Stimulated activated CD4-positive, alpha-beta T cell treated with anti-CD3 and anti-CD28 coated beads, TNF-alpha, amount 100 ng/mL, for 24 hours (primary cell): ENCODE data around the gene C12orf57.
A peak's percentile ranks its signal among the peaks of the same experiment; 100 is the strongest.

ENCODE experiments used
- DNase-seq, 3 experiments: peaks; one replicate each; pipeline ENCODE4 v3.0.0-alpha.2; 2020; ENCODE audit warnings: low read depth in 3 of 3

Gene C12orf57

DNA sequence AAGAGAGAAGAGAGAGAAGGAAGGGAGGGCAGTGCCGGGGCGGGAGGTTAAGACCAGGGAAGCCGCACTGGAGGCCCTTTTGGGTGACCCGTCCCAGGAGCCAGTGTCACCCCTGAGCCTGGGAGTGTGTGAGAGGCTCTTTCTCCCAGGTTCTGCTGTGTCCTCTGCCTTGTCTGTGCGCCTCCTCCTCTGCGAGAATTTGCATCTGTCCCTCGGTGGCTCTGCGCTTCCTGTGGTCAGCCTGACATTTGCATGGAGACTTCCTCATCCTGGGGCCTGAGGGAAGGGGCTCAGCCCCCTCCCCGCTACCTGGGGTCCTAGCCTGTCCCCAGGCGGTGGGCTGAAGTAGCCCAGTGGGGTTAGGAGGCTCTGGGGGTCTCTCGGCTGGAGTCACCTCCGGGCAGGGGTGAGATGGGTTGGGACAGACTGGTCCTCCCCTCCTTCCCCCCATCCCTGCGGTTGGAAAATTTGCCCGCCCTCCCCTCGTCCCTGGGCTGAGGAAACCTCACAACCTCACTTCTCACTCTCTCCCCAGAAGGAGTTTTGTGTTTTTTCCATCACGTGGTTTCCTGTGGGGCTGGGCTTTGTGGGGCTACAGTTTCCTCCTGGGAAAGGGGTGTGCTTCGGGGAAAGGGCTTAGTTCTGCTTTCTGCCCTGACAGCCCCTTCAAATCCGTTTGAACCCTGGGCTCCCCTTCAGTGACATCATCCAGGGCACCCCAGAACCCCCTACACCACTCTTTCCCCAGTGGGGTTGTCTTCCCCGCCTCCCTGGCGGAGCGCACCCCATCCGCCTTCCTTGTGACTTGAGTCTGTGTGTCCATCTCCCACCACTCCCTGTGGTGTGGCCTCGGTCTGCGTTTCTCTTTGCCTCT is 9.9 kb downstream of the C12orf57 start:
- DNase-seq: peak; percentile 70 to 86 (median 72)

- no peak for DNase-seq
Observed at GRCh38 chr12:6954316-6955107, 10.7 kb downstream of the C12orf57 start.

GRCh38 chr12:6955108-6956020 is 11.5 kb downstream of the C12orf57 start:
- DNase-seq: no peak

DNA sequence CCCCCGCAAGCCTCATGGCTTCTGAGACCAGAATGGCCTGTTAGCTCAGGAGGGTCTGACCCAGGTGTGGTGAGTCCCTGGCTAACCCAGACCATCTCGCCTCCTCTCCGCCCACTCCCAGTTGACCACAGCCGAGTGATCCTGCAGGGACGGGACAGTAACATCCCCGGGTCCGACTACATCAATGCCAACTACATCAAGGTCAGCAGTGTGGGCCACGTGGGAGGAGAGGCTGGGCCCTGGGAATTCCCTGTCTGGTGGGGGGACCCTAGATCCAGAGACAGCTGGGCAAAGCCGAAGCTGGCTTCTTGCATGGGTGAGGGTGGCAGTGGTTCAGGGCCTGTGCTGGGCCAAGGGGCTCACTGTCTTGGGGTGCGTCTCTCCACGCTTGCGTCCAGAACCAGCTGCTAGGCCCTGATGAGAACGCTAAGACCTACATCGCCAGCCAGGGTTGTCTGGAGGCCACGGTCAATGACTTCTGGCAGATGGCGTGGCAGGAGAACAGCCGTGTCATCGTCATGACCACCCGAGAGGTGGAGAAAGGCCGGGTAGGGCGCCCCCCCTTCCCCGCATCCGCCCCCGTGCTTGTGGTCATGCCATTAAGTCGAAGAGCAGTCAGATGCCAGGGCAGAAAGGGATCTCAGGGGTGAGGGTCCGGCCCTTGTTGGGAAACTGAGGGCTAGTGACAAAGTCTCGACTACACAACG is 12.4 kb downstream of the C12orf57 start:
- DNase-seq: no peak

- no peak for DNase-seq
Observed at GRCh38 chr12:6957151-6957701, 13.4 kb downstream of the C12orf57 start.

- DNase-seq: no peak
Observed at GRCh38 chr12:6957741-6958608, 14.2 kb downstream of the C12orf57 start.

DNA sequence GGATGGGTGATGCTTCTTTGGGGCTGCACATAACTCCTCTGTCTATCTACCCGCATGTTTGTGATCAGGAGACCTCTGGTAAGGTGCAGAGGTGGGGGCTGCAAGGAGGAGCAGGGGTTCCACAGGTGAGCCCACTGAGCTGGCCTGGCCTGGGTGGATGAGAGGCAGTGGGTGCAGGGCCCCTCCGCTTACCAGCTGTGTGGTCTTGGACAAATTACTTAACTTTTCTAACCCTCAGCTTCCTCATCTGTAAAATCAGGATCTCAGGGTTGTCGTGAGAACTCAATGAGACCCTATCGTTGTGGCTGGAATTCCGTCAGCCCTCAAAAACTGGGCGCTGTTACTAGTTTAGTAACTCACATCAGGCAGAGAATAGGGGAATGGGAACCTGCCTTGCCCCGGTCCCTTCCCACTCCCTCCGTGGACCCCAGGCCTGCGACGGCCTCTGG is 14.8 kb downstream of the C12orf57 start:
- DNase-seq: no peak

- peak in 1 of 3 experiments; percentile 60 for DNase-seq
Observed at GRCh38 chr12:6959058-6959804, 15.4 kb downstream of the C12orf57 start.

DNA sequence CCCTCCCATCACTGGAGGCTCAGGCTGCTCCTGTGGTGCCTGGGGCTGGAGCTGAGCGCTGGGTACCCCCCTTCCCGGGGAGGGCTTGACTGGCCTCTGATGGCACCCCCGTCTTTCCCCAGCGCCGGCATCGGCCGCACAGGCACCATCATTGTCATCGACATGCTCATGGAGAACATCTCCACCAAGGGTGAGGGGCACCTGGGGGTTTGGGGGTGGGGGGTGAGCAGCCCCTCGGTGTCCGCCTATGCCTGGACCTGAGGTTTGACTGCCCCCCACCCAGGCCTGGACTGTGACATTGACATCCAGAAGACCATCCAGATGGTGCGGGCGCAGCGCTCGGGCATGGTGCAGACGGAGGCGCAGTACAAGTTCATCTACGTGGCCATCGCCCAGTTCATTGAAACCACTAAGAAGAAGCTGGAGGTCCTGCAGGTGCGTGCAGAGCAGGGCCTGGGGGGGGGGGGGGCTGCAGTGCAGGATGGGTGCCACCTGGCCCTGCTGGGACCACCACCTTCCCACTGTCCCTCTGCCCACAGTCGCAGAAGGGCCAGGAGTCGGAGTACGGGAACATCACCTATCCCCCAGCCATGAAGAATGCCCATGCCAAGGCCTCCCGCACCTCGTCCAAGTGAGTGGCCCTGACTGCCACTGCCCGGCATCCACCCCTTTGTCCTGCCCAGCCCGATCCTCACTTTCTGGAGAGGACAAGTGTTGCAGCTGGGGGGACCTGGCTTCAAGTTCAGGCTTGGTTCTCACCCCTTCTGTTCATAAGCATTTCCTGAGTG is 16.2 kb downstream of the C12orf57 start:
- no peak for DNase-seq

GRCh38 chr12:6960593-6961277 is 16.9 kb downstream of the C12orf57 start:
- no peak for DNase-seq

GRCh38 chr12:6961278-6961694 is 17.5 kb downstream of the C12orf57 start:
- DNase-seq: peak; percentile 89 to 95 (median 89)

DNA sequence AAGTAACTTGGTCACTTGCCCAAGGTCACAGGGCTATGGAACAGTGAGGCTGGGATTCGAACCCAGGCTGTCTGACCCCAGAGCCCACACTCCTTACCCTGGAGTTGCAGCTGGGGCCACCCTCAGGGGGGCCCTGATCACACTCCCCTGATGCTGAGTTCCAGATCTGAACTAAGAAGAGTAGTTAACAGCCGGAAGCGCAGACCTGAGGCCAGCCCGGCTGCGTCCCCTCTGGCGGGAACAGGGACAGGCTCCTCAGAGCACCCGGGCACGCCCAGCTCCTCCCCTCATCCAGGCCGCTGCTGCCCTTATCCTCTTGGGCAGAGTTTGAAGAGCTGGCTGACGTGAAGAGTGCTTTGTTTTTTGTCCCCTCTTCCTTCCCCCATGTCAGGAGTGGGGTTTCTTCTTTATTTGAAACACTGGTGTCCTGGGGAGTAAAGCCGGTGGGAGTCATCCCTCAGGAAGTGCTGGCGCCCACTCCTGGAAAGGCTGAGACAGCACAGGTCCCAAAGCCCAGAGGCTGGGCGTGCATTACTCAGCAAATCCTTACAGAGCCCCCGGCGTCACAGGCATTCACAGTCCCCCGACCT is 18.0 kb downstream of the C12orf57 start:
- DNase-seq: peak in 1 of 3 experiments; percentile 68

- no peak for DNase-seq
Observed at GRCh38 chr12:6962285-6963015, 18.6 kb downstream of the C12orf57 start.

DNA sequence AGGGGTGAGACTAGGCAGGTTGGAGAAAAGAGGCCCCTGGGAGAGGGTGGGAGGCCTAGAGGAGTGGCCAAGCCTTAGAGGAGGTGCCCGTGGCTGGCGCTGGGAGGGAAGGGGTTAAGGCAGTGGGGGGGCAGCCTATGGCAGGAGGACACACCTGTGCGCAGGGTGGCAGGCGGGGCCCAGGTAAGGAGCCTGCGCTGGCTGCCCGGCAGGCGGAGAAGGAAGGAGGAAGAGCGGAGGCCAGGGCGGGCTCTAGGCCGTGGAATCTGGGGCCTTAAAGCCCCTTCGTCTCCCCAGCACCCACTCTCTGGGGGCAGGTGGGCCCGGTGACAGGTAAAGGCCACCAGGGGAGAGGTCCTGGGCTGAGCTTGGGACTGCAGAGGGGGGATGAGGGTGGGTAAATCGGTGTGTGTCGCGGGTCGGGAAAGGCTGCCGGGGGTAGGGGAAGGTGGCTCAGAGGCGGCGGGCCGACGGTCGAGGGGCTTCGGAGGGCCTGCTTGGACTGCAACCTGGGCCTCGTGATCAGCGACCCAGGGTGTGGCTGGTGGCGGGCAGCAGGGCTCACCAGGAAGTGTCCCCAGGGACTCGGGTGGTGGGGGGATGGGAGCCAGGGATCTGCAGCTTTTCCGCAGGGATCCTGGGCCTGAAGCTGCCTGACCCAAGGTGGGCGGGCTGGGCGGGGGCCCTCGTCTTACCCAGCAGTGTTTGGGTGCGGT is 19.4 kb downstream of the C12orf57 start:
- DNase-seq: no peak

DNA sequence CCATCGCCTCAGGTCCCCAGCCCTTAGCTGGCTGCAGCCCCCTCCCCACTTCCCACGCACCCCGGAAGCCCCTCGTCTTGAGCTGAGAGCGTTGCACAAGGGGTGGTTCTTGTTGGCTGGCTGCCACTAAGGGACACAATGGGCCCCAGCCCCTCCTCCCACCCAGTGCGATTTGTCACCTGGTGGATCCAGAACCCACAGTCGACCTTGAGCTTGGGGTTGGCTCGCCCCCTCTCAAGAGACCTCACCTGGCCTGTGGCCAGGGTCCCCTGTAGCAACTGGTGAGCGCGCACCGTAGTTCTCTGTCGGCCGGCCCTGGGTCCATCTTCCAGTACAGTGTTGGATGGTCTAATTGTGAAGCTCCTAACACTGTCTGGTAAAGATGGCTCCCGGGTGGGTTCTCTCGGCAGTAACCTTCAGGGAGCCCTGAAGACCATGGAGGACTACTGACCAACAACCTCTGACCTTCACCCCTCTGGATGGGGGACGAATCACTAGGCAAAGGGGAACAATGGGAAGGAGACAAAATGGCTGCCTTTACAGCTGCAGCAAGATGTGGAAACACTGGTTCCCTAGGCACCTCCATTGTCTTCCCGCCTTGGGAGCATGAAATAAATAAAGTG is 20.1 kb downstream of the C12orf57 start:
- DNase-seq: no peak
